A673 (cell line): ENCODE results near the gene IL33. TPM values are rescaled to one million over a fixed set of nuclear protein-coding genes. Genes with fewer than 3 reads are reported as not detected.

Experiments used
- BruUV-seq: library from RNA; stranded (reverse); fragments of 400-500 nt; replicated peaks from 2 replicates; lab custom pipeline; 2021; lab: Mats Ljungman, UMichigan
- CTCF ChIA-PET: fragments of 300-600 bp; sonication (Branson Sonifier 250); formaldehyde crosslinking; loops from one replicate; lab custom pipeline; 2022; ENCODE audit warnings: antibody characterized with exemption; lab: Charles Lee
- POLR2A ChIA-PET: fragments of 300-600 bp; sonication (Branson Sonifier 250); formaldehyde crosslinking; loops from one replicate; lab custom pipeline; 2022; ENCODE audit warnings: antibody characterized with exemption; ENCODE audit not compliant: low non-redundant PET; lab: Charles Lee
- DNase-seq: peaks from one replicate; pipeline ENCODE4 v3.0.0-alpha.2; 2015; ENCODE audit warnings: low spot score
- H3K27ac ChIP-seq: fragments of 200-600 bp; sonication (generic); 2 replicates; pipeline ENCODE4 v1.5.1; 2016; ENCODE audit warnings: mixed run types, low read depth, mild to moderate bottlenecking, mixed read lengths, antibody characterized with exemption, low read length; ENCODE audit not compliant: poor library complexity, severe bottlenecking
- H3K27me3 ChIP-seq: fragments of 200-600 bp; sonication (generic); replicated peaks from 2 replicates; pipeline ENCODE4 v1.6.1; 2017; ENCODE audit warnings: mixed run types, low read depth, mild to moderate bottlenecking, mixed read lengths, antibody characterized with exemption, low read length; ENCODE audit not compliant: insufficient read depth, poor library complexity
- H3K36me3 ChIP-seq: fragments of 200-600 bp; sonication (generic); 2 replicates; pipeline ENCODE4 v1.6.1; 2016; ENCODE audit warnings: mixed run types, mild to moderate bottlenecking, mixed read lengths, antibody characterized with exemption, low read length; ENCODE audit not compliant: insufficient read depth, poor library complexity, severe bottlenecking
- H3K4me1 ChIP-seq: fragments of 200-600 bp; sonication (generic); 2 replicates; pipeline ENCODE4 v1.6.1; 2017; ENCODE audit warnings: mixed run types, mild to moderate bottlenecking, mixed read lengths, antibody characterized with exemption, low read length; ENCODE audit not compliant: insufficient read depth, poor library complexity, severe bottlenecking
- H3K4me3 ChIP-seq: fragments of 200-600 bp; sonication (generic); 2 replicates; pipeline ENCODE4 v1.5.1; 2016; ENCODE audit warnings: low read depth, mixed run types, mild to moderate bottlenecking, mixed read lengths, low read length; ENCODE audit not compliant: poor library complexity, severe bottlenecking
- H3K9me3 ChIP-seq: fragments of 200-600 bp; sonication (generic); 2 replicates; pipeline ENCODE4 v1.6.1; 2016; ENCODE audit warnings: mixed run types, low read depth, mild to moderate bottlenecking, mixed read lengths, antibody characterized with exemption, low read length; ENCODE audit not compliant: poor library complexity, severe bottlenecking
- EZH2 ChIP-seq: fragments of 200-600 bp; sonication (generic); IDR thresholded peaks from 2 replicates; pipeline ENCODE4 v1.6.1; 2017; ENCODE audit warnings: borderline replicate concordance, low read depth, mild to moderate bottlenecking, mixed read lengths, antibody characterized with exemption, low read length; ENCODE audit not compliant: poor library complexity, severe bottlenecking
- intact Hi-C: fragments of 100-400 bp; cut with micrococcal nuclease; formaldehyde crosslinking; loops from one replicate; pipeline ENCODE4 v1.10.0; 2022; ENCODE audit not compliant: unreplicated experiment
- total RNA-seq: library from RNA; stranded (reverse); gene quantifications from 2 replicates; pipeline ENCODE4 v1.2.3, GENCODE V29; 2021
- TF ChIP-seq, protein P1 (sequence below): fragments of 300-800, 200-600 bp; sonication (generic); conservative IDR thresholded peaks from 2 replicates; pipeline ENCODE4 v1.5.1; 2017; ENCODE audit warnings: low read depth, mild to moderate bottlenecking, antibody characterized with exemption, low read length, moderate library complexity, mixed read lengths

Gene IL33
- total RNA-seq, 1 experiment from 2014 or later, result 3.3 TPM

DNA sequence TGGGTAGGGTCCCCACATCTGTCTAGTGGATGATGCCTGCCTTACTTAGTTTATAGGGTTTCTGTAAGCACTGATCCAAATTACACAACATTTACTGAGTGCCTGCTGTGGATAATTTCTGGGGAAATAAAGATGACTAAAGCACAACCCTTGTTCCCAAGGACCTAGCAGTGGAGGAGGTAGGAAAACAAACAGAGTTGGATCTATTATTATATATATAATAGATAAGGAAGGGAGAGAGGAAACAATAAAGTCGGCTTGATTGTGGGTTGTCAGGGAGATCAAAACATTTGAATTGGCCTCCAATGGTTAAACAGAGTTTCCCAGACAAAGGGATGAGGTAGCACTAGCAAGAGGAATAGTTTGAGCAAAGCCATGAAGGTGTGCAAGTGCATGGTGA lies 14.0 kb downstream of the IL33 start:
- BruUV-seq, result no TSS peak
- ChIA-PET POLR2A (no interaction called here), CTCF (no interaction called here)
- no peak for DNase-seq
- H3K9me3 ChIP-seq, result no peaks in the 10 kb centered on the region
- H3K36me3 ChIP-seq, result no peaks in the 10 kb centered on the region
- TF ChIP-seq, protein P1, sequence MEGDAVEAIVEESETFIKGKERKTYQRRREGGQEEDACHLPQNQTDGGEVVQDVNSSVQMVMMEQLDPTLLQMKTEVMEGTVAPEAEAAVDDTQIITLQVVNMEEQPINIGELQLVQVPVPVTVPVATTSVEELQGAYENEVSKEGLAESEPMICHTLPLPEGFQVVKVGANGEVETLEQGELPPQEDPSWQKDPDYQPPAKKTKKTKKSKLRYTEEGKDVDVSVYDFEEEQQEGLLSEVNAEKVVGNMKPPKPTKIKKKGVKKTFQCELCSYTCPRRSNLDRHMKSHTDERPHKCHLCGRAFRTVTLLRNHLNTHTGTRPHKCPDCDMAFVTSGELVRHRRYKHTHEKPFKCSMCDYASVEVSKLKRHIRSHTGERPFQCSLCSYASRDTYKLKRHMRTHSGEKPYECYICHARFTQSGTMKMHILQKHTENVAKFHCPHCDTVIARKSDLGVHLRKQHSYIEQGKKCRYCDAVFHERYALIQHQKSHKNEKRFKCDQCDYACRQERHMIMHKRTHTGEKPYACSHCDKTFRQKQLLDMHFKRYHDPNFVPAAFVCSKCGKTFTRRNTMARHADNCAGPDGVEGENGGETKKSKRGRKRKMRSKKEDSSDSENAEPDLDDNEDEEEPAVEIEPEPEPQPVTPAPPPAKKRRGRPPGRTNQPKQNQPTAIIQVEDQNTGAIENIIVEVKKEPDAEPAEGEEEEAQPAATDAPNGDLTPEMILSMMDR, result no peak
- H3K4me3 ChIP-seq, result no peak overlapping the region
- intact Hi-C loops, result no loop called here
- H3K4me1 ChIP-seq, result peaks cover 13% of the 10 kb centered on the region
- H3K27ac ChIP-seq, result no peak overlapping the region
- H3K27me3 ChIP-seq, result no peaks in the 10 kb centered on the region

DNA sequence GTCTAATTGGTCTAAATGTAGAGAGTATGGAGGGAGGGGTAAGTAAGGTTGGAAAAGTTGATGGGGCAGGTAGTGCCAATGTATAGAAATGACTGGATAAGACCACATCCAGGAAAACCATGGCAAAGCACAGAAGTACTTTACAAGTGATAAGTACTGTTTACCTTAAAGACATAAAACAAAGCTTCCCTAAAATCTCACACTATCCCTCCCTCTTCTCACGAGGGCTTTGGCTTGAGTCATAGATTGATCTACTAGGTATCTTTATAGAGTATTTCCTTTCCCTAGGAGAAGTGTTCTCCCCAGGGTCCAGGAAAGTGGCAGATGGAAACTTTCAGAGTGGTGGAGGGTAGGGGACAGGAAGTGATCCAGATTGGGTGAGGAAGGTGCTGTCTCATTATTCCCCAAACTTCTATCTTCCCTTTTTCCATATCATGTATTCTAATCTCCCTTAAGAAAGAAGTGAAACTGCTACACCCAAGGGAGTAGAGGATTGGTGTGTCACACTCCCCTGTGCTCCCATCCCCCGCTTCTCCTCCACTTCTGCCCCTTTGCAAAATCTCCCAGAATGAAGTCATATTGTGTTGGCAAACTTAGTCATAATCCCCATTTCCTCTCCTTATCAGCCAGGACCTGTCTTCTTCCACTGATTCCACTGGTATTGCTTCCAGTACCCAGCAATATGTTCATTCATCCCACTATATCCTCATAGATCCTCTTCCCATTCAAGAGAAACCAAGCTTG lies 14.6 kb downstream of the IL33 start:
- intact Hi-C loops, result no loop called here
- Histone ChIP-seq H3K36me3 (no peaks in the 10 kb centered on the region), H3K27ac (no peak overlapping the region), H3K4me1 (peaks cover 13% of the 10 kb centered on the region), H3K4me3 (no peak overlapping the region), H3K9me3 (no peaks in the 10 kb centered on the region), H3K27me3 (no peaks in the 10 kb centered on the region)
- ChIA-PET CTCF (no interaction called here), POLR2A (no interaction called here)
- BruUV-seq, result no TSS peak
- peak; percentile 72 for DNase-seq
- TF ChIP-seq EZH2, result no peak
- TF ChIP-seq, protein P1, result no peak

DNA sequence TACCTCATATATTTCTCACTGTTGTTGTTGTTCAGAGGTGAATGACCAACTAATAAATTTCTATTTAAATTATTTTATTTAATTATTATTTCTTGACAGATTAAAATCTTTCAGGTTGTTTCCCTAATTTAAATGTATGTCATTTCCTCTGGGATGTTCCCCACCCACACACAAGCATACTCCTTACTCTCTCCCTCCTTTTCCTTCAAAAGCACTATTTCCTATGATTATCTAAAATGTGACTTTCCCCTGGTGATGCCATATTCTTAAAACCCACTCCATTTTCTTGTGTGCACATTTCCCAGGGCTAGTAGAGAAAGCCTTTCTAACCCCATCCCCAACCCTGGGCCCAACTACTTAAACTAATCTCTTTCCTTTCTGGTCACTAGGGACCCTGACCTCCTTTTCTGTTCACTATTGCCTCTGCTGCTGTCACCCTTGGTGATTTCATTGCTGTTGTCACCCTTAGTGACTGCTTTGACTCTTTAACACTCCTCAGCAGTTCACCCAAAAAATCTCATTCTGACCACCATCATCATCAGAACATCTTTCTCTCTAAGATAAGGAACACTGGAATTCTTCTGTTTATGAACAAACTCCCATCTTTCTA lies 16.8 kb downstream of the IL33 start:
- no peaks in the 10 kb centered on the region for H3K9me3 ChIP-seq
- H3K27ac ChIP-seq, result no peak overlapping the region
- POLR2A ChIA-PET, result no interaction called here
- TF ChIP-seq, protein P1, result no peak
- no peak for TF ChIP-seq EZH2
- CTCF ChIA-PET, result no interaction called here
- peaks cover 13% of the 10 kb centered on the region for H3K4me1 ChIP-seq
- H3K27me3 ChIP-seq, result no peaks in the 10 kb centered on the region
- H3K36me3 ChIP-seq, result no peaks in the 10 kb centered on the region
- intact Hi-C loops, result no loop called here
- BruUV-seq, result no TSS peak
- DNase-seq, result no peak
- H3K4me3 ChIP-seq, result no peak overlapping the region
